ENCODE measurements around the gene VTI1A.

- no peak for TF ChIP-seq CTCF (IDR thresholded peaks at IDR 0.05)
- TF ChIP-seq POLR2A (IDR thresholded peaks at IDR 0.05), result no peak
These were observed 101.7 kb downstream of the VTI1A start for GRCh38 chr10:112548535-112549276.

Data from ovary (tissue), 3 donors.